ENCODE results near the gene BLVRA.
"Not testable (repeated sequence)": the region's sequence is repeated elsewhere in the genome, so short reads cannot be mapped to it uniquely, and the experiment has no call there.

GRCh38 chr7:43715966-43716365, 42.5 kb upstream of the BLVRA start:
- not testable (repeated sequence) for TF ChIP-seq CTCF, POLR2AphosphoS5 (IDR thresholded peaks at IDR 0.05)
